NCI-H345 (cell line): ENCODE data around the gene INTS1.

ENCODE experiments used
- DNase-seq: peaks from one replicate; lab custom pipeline; 2025; lab: John Stamatoyannopoulos, UW

INTS1 gene

DNA sequence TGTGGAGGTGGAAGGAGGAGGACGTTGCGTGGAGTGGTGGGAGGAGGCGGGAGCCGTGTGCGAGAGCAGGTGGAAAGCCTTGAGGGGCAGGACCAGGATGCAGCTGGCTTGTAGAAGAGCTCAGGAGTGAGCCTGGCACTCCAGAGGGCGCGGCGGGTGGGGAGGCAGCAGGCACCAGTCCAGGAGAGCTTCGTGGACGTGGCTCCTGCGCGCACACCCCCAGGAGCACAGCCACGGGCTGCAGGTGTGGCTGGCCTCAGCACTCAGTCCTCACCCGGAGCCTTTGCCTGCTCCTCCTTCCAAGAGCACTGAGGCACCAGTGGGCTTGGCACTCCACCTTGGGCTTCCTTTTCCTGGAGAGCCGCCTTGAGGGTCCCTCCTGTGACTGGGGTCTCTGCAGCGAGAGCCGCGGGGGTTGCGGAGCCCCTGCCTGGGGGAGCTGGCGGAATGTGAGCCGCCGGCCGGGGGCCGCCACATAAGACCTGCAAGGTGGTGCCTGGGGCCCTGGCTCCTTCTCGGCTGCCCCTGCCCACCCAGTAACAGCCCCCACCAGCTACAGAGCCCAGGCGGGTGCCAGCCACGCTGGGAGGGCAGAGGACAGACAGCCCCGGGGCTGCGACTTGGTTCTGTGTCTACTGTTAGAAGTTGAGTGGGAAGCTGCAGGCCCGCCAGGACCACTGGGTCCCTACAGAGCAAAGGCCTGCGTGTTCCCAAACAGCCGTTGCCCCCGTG is 37.4 kb upstream of the INTS1 start:
- DNase-seq, result no peak

DNA sequence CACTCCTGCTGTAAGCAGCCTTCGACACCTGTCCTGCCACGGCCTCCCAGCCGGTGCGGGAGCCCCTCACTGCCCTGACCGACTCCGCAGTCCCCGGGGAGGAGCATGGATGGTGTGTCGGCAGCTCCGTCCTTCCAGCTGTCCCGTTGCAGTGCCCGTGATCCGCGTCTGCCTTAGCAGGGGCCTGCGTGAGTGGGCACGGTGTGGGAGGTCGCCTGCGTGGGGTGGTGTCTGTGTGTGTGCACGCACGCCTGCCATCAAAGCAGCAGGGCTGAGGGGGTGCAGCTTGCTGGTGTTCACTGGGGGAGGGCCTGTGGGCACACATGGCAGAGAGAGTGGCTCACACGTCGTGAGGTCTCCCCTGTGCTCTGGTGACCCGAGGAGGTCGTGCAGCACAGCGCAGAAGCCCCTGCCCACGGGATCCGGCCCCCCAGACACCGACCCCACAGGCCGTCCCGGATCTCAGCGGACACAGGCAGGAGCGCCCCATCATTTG is 36.6 kb upstream of the INTS1 start:
- DNase-seq, result no peak

DNA sequence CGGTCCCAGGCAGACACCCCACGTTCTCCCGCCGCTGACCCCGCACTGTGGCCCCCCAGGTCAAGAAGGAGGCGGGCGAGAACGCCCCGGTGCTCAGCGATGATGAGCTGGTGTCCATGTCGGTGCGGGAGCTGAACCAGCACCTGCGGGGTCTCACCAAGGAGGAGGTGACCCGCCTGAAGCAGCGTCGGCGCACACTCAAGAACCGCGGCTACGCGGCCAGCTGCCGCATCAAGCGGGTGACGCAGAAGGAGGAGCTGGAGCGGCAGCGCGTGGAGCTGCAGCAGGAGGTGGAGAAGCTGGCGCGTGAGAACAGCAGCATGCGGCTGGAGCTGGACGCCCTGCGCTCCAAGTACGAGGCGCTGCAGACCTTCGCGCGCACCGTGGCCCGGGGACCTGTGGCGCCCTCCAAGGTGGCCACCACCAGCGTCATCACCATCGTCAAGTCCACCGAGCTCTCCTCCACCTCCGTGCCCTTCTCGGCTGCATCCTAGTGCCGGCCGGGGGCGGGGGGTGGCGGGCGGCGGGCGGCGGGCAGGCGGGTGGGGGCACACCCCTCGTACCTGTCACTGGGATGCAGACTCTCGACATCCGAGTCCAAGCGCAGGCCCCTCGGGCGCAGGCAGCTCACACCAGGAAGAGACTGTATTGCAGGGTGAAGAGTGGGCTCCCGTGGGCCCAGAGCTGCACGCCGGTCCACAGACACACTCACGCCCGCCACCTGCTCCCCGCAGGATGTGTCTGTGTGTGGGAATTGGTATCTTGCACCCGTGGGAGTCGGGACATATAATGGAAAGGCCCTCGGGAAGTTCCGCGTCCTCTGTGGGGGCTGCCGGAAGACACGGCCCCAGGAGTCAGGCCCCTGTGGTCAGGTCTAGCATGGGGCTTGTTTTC is 35.9 kb upstream of the INTS1 start:
- DNase-seq, result no peak

DNA sequence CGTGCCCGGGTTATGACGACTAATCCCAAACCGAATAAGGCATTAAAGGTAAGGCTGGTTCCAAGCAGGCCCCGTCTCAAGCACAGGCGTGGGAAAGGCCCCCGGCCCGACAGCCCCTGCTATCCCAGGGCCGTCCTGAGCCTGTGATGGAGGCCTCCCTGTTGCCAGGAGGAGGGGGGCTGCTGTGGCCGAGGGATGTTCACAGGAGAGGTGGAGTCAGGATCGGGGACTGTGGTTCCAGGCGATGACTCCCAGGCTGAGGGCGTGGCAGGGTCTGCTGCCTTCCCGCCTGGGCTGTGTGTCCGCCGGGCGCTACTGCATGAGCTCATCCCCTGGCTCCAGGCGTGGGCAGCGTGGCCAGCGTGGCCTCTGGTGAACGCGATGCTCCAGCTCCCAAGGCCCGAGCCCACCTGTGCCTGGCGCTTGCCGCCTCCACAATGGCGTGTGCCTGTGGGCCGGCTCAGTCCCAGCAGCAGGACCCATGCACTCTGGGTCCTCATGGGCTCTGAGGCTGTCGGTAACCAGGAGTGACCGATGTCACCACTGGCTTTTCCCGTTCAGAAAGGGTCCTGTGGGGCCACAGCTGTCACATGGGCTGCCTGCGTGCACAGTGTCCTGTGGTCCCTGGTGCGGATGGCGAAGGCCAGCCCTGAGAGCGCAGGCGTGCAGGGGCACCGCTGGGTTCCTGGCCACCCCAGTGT is 35.1 kb upstream of the INTS1 start:
- no peak for DNase-seq

DNA sequence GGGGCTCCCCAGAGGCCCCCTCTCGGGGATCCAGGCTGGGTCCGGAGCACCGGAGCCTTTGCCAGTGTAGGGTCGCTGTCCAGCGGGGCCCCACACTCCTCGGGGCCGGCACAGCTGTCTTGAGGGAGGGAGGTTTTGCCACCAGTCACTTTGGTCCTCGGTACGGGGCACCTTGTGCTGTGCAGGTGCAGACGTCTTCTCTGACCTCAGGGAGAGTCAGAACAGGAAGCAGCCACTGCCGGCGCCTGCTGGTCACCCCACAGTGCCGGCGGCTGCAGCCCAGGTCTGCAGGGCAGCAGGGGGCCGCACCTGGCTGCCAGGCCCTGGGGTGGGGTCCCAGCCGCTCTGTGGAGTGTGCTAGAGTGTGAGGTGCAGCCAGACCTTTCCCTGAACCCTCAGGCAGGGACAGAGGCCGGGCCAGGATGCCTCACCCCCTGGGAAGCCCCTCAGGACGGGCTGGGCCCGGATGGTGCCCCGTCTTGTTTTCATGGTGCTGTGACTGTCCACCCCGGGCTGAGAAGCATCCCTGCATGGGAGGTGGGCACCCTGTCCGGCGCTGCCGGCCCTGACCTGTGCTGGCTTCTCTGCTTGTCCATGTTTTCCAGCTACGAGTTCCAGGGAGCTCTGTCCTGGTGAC is 34.5 kb upstream of the INTS1 start:
- DNase-seq, result no peak

DNA sequence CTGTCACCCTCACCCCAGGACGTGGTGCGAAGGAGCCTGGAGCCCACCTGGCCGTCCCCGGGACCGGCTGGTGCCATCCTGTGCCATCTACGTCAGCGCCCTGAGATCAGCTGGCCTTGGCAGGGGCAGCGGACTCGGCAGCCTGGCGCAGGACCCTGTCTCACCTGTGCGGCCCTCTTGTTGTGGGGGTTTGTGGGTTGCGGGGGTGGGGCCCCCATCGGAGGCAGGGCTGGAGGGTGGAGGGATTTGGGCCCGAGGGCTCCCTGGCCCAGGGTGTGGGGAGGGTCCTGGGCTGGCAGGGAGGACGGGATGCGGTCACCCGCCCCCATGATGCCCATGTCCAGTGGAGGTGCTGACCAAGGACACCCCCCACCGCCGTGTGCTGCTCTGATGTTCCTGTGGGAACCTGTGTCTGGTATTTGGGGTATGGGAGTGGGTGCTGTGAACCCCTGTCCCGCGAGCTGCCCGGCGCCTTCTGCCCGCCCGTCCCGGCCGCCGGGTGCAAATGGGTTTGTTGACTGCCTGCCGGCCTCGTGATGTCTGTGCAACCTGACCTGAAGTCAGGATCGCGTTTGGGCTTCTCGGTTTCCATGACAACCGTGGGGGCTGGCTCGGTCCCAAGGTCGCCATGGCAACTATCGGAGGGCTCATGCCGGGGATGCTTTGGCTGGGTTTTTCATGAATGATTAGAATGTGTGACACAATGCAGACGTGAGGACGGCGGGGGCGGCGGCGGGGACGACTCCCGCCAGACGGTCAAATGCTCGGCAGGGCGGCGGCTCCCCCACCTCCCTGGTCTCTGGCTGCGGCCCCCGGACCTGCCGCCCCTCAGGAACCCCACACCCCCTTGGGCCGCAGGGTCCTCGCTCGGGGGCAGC is 33.6 kb upstream of the INTS1 start:
- DNase-seq, result no peak

DNA sequence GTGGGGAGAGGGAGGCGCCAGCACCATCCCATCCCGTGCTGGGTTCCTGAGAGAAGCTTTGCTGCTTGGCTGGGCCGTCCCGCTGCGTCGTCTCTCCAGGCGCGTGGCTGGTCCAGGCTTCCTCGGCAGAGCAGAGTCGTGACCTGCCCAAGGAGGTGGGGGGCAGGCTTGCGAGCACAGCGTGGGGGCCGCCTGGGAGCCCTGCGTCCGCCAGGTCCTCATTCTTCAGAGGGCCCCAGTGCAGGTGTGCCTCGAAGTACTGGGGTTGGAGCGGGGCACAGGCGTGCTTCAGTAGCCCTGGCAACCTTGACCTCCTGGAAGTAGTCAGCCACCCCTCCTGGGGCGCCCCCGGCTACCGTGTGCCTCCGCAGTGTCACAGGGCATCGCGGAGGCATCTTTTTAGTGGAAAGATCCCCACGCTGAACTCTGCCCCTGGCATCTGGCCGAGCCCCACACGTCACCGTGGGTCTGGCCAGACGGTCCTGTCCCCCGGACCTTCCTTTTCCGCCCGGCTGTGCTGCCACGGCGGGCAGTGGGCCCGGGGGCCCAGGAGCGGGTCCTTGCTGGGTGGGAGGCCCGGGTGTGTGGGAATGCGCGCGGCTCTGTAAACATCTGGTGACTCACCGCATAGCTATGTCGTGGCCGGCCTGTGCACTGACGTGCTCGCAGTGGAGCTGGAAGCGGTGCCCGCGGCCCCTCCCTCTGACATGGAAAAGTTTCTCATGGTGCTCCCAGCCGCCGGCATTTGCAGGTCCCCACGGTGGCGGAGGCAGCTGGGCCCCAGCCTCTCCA is 32.8 kb upstream of the INTS1 start:
- no peak for DNase-seq

DNA sequence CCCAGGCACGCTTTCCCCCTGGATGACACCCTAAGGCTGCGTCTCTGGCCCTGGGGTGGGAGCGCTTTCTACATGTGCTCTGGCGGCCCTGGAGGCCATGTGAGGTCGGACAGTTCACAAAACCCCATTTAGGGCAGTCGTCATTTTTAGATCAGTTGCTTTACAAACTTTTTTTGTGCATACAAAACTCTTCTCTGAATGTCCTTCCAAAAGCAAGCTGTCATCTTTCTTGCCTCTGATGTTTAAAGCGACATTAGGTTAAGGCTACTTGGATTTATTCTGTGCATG is 32.2 kb upstream of the INTS1 start:
- no peak for DNase-seq

DNA sequence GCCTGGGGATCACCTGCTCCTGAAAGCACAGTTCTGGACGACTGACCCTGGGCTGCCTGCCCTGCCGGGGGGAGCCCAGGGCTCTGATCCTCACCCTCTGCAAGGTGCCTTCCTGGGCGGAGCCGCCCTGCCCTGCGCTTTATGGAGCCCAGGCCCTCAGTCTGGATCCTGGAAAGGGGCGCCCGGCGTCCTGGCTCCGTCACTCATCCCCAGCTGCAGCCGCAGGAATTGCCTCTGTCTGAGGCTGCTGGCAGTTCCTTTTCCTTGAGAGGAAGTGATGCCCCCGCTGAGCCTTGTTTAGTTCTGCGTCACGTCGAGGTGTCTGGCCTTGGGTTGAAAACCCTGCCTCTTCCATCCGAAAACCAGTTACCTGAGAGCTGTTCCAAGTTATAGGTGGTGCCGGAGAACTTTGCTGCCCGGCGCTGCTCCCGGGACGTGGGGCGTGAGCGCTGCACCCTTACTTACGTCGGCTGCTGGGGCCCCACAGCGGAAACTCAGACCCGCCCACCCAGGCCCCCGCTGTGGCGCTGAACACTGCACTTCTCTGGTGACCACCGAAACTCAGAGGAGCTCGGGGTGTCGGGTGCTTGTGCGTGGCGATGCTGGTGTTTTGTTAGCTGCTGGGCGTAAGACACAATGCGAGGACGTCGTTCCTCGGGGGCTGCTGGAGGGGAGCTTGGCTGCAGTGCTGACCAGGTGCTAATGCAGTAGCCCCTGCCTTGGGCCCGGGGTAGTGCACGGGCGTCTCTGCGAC is 31.7 kb upstream of the INTS1 start:
- DNase-seq, result no peak

DNA sequence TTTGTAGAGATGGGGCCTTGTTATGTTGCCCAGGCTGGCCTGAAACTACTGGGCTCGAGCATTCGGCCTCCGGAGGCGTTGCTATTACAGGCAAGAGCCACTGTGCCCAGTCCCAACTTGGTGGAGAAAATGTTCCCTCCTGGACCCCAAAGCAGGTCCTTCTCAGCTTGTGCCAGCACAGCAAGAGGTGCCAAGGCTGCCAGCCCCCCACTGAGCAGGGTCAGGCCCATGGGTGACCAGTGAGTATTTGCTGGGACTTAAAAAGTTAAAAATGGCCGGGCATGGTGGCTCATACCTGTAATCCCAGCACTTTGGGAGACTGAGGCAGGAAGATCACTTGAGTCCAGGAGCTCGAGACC is 30.9 kb upstream of the INTS1 start:
- DNase-seq, result no peak

DNA sequence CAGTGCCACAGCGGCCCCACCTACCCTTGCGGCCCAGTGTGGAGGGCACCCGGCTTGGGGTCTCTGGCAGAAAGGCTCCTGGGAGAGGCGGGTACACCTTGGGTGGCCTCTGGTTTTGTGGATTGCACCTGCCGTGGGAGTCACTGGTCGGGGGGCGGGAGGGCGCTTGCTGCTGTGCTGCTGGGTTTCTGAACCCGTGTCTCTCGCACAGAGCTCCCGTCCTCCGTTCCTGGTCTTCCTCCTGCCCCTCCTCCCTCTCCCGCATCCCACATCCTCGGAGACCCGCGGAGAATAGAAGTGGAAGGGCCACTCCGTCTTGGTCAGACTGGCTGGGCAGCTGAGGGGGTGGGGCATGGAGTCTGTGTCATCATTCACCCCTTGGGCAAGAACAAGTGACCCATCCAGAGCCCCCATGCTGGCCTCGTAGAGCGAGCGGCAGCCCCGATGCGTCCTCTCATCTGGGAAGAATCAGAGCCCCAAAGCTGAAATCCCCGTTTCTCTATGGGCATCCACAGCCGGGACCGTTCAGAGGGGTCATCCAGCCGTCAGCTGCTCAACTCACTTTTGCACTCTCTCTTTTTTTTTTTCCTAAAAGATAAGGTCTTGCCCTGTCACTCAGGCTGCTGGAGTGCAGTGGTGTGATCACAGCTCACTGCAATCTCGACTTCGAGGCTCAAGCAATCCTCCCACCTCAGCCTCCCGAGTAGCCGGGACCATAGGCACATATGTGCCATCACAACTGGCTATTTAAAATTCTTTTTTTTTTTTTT is 30.3 kb upstream of the INTS1 start:
- no peak for DNase-seq

DNA sequence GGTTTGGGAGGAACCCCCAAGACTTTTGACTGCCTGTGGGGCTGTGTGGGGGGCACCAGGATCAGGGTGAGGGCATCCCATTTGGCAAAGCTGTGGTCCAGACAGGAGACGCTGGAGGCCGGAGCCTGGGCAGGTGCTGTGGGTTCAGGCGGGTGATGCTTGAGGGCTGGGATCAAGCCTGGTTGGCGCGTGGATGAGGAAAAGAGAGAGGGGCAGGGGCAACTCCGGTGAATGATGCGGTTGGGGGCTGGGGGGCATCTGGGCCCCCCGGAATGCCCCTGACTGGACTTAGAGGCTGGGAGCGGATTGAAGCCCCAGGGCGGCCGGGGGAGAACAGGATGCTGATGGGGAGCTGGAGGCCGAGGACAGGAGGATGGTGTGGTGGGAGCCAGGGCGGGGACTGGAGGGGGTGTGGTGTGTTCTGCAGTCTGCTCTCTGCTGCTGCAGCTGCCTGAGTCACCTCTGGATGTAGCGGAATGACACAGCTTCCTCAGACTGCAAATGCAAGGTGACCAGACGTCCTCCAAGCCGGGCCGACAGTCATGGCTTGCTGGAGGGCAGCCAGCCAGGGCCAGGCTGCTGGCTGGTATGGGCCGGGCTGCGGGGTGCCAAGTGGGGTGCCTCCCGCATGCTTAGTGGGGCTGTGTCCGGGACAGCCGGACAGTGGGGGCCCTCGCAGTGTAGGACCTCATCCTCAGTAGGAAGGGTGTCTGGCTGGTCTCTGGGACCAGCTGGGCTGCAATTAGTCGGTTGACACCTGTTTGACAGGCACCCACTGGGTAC is 29.5 kb upstream of the INTS1 start:
- no peak for DNase-seq

DNA sequence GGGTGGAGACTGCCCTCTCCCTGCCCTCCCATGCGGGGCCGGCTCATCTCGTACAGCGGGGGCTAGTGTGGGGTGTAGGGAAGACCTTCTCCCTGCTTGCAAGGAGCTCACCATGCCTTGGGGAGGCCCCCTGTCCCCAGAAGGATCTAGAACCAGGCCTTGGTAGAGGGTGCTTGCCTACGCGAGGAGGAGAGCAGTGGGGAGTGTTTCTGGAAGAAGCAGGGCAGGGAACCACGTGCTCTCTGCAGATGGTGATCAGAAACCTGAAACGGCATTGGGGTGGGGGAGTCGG is 29.0 kb upstream of the INTS1 start:
- no peak for DNase-seq

DNA sequence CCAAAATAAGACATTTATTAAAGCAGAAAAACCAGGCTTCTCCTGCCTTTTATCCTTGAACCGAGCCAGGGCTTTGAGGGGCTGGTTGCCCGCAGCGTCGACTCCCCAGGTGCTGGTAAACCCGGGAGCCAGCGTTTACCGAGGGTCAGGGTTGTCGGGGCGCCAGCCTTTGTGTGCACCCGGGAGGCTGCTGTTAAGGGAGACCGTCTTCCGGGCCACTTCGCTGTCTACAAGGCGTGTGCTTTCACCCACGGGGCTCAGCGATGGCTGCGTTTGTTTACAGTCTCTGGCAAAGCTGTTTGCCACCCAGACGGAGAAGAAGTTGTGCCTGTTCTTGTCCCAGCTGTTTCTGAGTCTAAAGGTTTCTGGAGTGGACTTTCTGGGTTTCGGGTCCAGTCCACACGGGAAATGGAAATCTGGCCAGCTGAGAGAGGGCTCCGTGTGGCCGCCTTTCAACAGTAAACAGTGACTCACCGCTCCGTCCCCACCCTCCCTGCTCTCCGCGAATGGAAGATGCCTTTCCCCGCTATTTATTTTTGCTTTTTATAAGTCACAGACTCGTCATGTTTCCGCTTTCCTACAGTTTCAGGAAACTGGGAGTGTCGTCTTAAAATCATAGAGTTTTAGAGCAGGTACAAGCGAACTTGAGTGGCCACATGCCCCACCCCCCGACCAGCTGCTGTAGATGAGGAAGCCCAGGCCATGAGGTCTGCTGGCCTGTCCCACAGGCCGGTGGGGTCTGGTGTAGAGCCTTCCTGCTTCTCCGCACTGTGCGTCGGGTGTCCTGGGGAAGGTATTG is 28.5 kb upstream of the INTS1 start:
- DNase-seq, result no peak

DNA sequence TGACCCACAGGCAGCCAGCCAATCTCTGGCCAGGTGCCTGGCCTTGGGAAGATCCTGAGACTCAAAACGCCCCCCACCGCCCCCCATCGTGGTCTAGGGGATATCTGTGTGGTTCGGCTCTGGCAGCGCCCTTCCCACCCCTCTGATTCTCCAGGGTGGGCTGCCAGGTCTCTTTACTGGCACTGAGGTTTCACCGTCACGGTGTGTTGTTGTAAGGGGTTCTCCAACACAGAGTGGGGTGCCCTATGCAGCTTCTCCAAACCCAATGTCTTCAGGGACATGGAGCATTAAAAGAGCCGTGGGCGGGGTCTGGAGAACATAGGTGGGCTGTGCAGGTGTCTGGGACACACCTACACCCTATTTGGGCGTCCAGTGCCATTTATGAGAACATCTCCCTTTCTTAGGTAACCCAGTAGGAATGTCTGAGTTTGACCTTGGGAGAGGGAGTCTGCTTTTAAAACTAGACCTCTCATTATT is 27.8 kb upstream of the INTS1 start:
- no peak for DNase-seq

DNA sequence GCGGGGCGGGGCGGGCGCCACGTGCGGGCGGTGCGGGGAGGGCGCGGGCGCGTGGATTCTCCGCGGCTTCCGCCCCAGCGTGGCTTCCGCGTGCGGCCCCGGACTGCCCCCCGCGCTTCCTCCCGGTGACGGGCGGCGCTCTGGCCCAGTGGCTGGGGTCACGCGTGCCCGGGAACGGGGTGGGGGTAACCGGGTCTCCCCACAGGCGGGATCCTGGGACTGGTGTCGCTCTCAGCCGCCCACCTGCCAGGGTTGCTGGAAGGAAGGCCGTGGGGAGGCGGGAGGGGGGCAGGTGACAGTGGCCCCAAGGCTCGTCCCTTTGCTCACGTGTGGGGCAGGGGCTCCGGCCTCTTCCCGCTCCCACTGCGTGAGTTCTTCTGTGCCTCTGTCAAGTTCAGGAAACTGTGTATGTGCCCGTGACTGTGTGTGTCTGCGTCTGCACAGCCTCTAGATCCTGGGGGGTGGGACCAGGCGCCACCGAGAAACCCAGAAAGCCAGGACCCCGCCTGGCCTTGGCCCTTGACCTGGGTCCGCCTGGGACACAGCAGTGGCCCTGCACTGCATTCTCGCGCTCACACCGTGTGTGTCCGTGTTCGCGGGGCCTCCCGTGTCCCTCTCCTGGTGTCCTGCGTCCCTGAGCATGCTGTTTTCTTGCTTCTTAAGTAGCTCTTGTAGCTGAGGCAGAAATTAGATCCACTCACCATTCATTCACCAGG is 27.2 kb upstream of the INTS1 start:
- DNase-seq, result no peak

DNA sequence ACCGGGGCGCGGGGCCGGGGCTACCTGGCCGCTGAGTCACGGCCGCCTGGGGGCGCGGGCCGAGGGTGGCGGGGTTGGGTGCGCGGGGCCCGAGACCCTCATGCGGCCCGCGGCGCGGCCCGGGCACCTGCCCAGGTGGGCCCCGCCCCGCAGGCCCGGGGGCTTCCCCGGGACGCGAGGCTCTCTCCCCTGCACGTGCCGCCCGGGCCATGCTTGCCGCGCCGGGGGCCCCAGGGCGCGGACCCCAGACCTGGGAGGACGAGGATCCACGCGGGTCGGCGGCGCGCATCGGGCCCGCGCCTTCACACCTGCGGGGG is 26.7 kb upstream of the INTS1 start:
- DNase-seq, result no peak
